H1 (cell line): ENCODE data around the gene MCL1. TPM values are rescaled to one million over a fixed set of nuclear protein-coding genes. Genes with fewer than 3 reads are reported as not detected.
"Not testable (repeated sequence)": the region's sequence is repeated elsewhere in the genome, so short reads cannot be mapped to it uniquely, and the experiment has no call there.

Experiments
- CTCF ChIA-PET: fragments of 300-600 bp; sonication (Branson Sonifier 250); formaldehyde crosslinking; loops from one replicate; lab custom pipeline; 2021; ENCODE audit not compliant: partially characterized antibody; lab: Charles Lee
- POLR2A ChIA-PET: fragments of 300-600 bp; sonication (Branson Sonifier 250); formaldehyde crosslinking; loops from one replicate; lab custom pipeline; 2021; ENCODE audit warnings: inconsistent platforms; ENCODE audit not compliant: partially characterized antibody; lab: Charles Lee
- DNase-seq, 2 experiments: peaks; one replicate each; pipeline versions ENCODE4 v3.0.0 to v3.0.0-alpha.2; 2010 to 2022; ENCODE audit warnings: low spot score in 2 of 2, low read depth in 1 of 2, mixed read lengths in 1 of 2
- FAIRE-seq: peaks from 2 replicates; lab custom pipeline; 2011; peaks lifted over from hg19 to GRCh38; lab: Jason Lieb, UNC
- H2AFZ ChIP-seq: 2 replicates; pipeline ENCODE4 v1.8.1; 2012; ENCODE audit warnings: low read length, inconsistent platforms
- H2AK5ac ChIP-seq: 2 replicates; pipeline ENCODE4 v1.6.1; 2013; ENCODE audit warnings: low read depth, low read length
- H2BK120ac ChIP-seq: replicated peaks from 2 replicates; pipeline ENCODE3; 2013; ENCODE audit warnings: low read depth, low read length, inconsistent platforms
- H2BK12ac ChIP-seq: 2 replicates; pipeline ENCODE4 v1.6.1; 2013; ENCODE audit warnings: low read depth, low read length
- H2BK15ac ChIP-seq: 2 replicates; pipeline ENCODE4 v1.6.1; 2013; ENCODE audit warnings: low read length
- H2BK20ac ChIP-seq: 2 replicates; pipeline ENCODE4 v1.6.1; 2013; ENCODE audit warnings: low read length
- H2BK5ac ChIP-seq: 2 replicates; pipeline ENCODE4 v1.6.1; 2013; ENCODE audit warnings: low read depth, low read length
- H3K14ac ChIP-seq: 2 replicates; pipeline ENCODE4 v1.6.1; 2013; ENCODE audit warnings: inconsistent platforms; ENCODE audit not compliant: insufficient read length
- H3K18ac ChIP-seq: 2 replicates; pipeline ENCODE4 v1.6.1; 2013; ENCODE audit warnings: low read length; ENCODE audit errors: extremely low read depth
- H3K23ac ChIP-seq: 2 replicates; pipeline ENCODE4 v1.6.1; 2013; ENCODE audit warnings: inconsistent platforms; ENCODE audit not compliant: insufficient read length
- H3K23me2 ChIP-seq: 2 replicates; pipeline ENCODE4 v1.6.1; 2013; ENCODE audit warnings: low read depth, low read length
- H3K27ac ChIP-seq: 2 replicates; pipeline ENCODE4 v1.6.1; 2011; ENCODE audit warnings: low read depth, low read length, inconsistent platforms
- H3K27me3 ChIP-seq, 4 experiments: replicated peaks in 1 of 4; 1 replicate in 1 of 4; 2 replicates in 3 of 4; pipeline versions ENCODE4 v1.6.1 to v1.8.1; 2011 to 2013; ENCODE audit warnings: low read length in 3 of 4, mild to moderate bottlenecking in 3 of 4, inconsistent platforms in 2 of 4, mixed read lengths in 2 of 4, moderate library complexity in 1 of 4; ENCODE audit not compliant: control insufficient read depth in 3 of 4, insufficient read depth in 3 of 4; ENCODE audit errors: extremely low read depth in 1 of 4
- H3K36me3 ChIP-seq, 4 experiments: 2 replicates each; pipeline versions ENCODE4 v1.6.1 to v1.8.1; 2011 to 2013; ENCODE audit warnings: mild to moderate bottlenecking in 4 of 4, low read length in 3 of 4, moderate library complexity in 2 of 4, control low read depth in 1 of 4, inconsistent platforms in 1 of 4; ENCODE audit not compliant: insufficient read depth in 4 of 4, control insufficient read depth in 2 of 4
- H3K4ac ChIP-seq: replicated peaks from 2 replicates; pipeline ENCODE3; 2013; ENCODE audit warnings: low read length, low read depth, mixed read lengths, inconsistent platforms; ENCODE audit not compliant: insufficient read length
- H3K4me1 ChIP-seq, 4 experiments: replicated peaks in 1 of 4; 1 replicate in 1 of 4; 2 replicates in 3 of 4; pipeline versions ENCODE4 v1.6.1 to v1.8.1; 2011 to 2013; ENCODE audit warnings: low read length in 3 of 4, inconsistent platforms in 2 of 4, mixed read lengths in 1 of 4; ENCODE audit not compliant: insufficient read depth in 4 of 4, control insufficient read depth in 3 of 4
- H3K4me2 ChIP-seq, 2 experiments: 2 replicates each; pipeline versions ENCODE4 v1.6.1 to v1.8.1; 2011 to 2013; ENCODE audit warnings: low read depth in 2 of 2, low read length in 2 of 2, control low read depth in 1 of 2, inconsistent platforms in 1 of 2, mild to moderate bottlenecking in 1 of 2; ENCODE audit not compliant: insufficient read depth in 1 of 2
- H3K4me3 ChIP-seq, 4 experiments: fragments of 200-600, 300-600 bp in 1 of 4; sonication (generic), shearing (Covaris generic), sonication (Bioruptor Twin) in 1 of 4; 2 replicates each; pipeline versions ENCODE4 v1.5.1 to v1.8.1; 2011 to 2016; ENCODE audit warnings: low read length in 4 of 4, low read depth in 3 of 4, control low read depth in 2 of 4, inconsistent platforms in 2 of 4, mild to moderate bottlenecking in 2 of 4, mixed read lengths in 1 of 4, moderate library complexity in 1 of 4; ENCODE audit not compliant: insufficient read depth in 2 of 4; ENCODE audit errors: extremely low read depth in 1 of 4
- H3K56ac ChIP-seq: replicated peaks from 2 replicates; pipeline ENCODE3; 2013; ENCODE audit warnings: low read depth, mild to moderate bottlenecking, mixed read lengths, low read length, inconsistent platforms; ENCODE audit not compliant: insufficient read length
- H3K79me1 ChIP-seq: 2 replicates; pipeline ENCODE4 v1.6.1; 2013; ENCODE audit warnings: low read depth, low read length, control low read depth
- H3K79me2 ChIP-seq, 2 experiments: 2 replicates each; pipeline versions ENCODE4 v1.6.1 to v1.8.1; 2012 to 2013; ENCODE audit warnings: low read length in 2 of 2, mild to moderate bottlenecking in 2 of 2, inconsistent platforms in 1 of 2; ENCODE audit not compliant: insufficient read depth in 2 of 2, control insufficient read depth in 1 of 2
- H3K9ac ChIP-seq, 4 experiments: replicated peaks in 1 of 4; 1 replicate in 1 of 4; 2 replicates in 3 of 4; pipeline versions ENCODE4 v1.6.1 to v1.8.1; 2011 to 2013; ENCODE audit warnings: low read depth in 3 of 4, low read length in 3 of 4, control low read depth in 2 of 4, mild to moderate bottlenecking in 2 of 4, moderate library complexity in 2 of 4, inconsistent platforms in 1 of 4; ENCODE audit errors: extremely low read depth in 1 of 4
- H3K9me3 ChIP-seq, 2 experiments: 2 replicates each; pipeline versions ENCODE4 v1.6.1 to v1.8.1; 2012 to 2013; ENCODE audit warnings: mild to moderate bottlenecking in 2 of 2, moderate library complexity in 2 of 2, control low read depth in 1 of 2, inconsistent platforms in 1 of 2, low read depth in 1 of 2, low read length in 1 of 2, mixed read lengths in 1 of 2; ENCODE audit not compliant: insufficient read depth in 2 of 2
- H4K20me1 ChIP-seq, 2 experiments: replicated peaks in 1 of 2; 2 replicates each; pipeline versions ENCODE3 to v1.8.1; 2011 to 2013; ENCODE audit warnings: inconsistent platforms in 2 of 2, low read length in 2 of 2, mild to moderate bottlenecking in 1 of 2; ENCODE audit not compliant: insufficient read depth in 2 of 2, control insufficient read depth in 1 of 2
- H4K5ac ChIP-seq: 2 replicates; pipeline ENCODE4 v1.6.1; 2013; ENCODE audit warnings: low read length, low read depth, mixed read lengths, inconsistent platforms; ENCODE audit not compliant: insufficient read length
- H4K8ac ChIP-seq: 2 replicates; pipeline ENCODE4 v1.8.0; 2013; ENCODE audit warnings: mild to moderate bottlenecking, moderate library complexity, low read length, inconsistent platforms; ENCODE audit not compliant: insufficient read depth; ENCODE audit errors: extremely low read depth
- H4K91ac ChIP-seq: replicated peaks from 2 replicates; pipeline ENCODE3; 2013; ENCODE audit warnings: low read length, mixed read lengths, inconsistent platforms; ENCODE audit not compliant: insufficient read length
- POLR2AphosphoS5 ChIP-seq: IDR thresholded peaks from 2 replicates; pipeline ENCODE4 v1.6.1; 2011; ENCODE audit warnings: low read depth, low read length
- WGBS, 2 experiments: shearing (Covaris generic) in 1 of 2; methylation state at CpG; one replicate each; pipeline versions ENCODE4 v1.1.6 to v1.1.7; 2013 to 2015; ENCODE audit warnings: low lambda C conversion rate in 2 of 2, mixed read lengths in 2 of 2, inconsistent platforms in 1 of 2, low coverage in 1 of 2, missing lambda C conversion rate in 1 of 2; ENCODE audit not compliant: insufficient replicate concordance in 2 of 2, insufficient coverage in 1 of 2, insufficient read length in 1 of 2; ENCODE audit errors: extremely low coverage in 1 of 2, missing lambda C conversion rate in 1 of 2; 5-methylcytosine and 5-hydroxymethylcytosine counted together
- polyA plus RNA-seq, 7 experiments: library from polyadenylated mRNA; depleted of rRNA in 3 of 7; stranded (reverse) in 5 of 7; unstranded in 2 of 7; fragments of >200 nt in 5 of 7; fragments of 200-250 nt in 2 of 7; gene quantifications; 1 replicate in 5 of 7; 2 replicates in 1 of 7; 4 replicates in 1 of 7; pipeline versions ENCODE4 v1.2.1 to v1.2.3, GENCODE V29; 2011 to 2013; ENCODE audit warnings: missing spikeins in 2 of 7, mixed read lengths in 2 of 7
- total RNA-seq: library from RNA; stranded (reverse); fragmentation: NEBNext Ultra II Directional; extraction: Animal tissue kit (Norgen Biotek cat#: 25700); gene quantifications from 2 replicates; pipeline ENCODE4 v1.2.1, GENCODE V29; 2021

MCL1 gene
- total and polyA plus RNA-seq, 2 of the 8 experiments (the other 6 are each of a cell fraction or from before 2014, with no cell fraction given): 61.1 to 218 TPM

DNA sequence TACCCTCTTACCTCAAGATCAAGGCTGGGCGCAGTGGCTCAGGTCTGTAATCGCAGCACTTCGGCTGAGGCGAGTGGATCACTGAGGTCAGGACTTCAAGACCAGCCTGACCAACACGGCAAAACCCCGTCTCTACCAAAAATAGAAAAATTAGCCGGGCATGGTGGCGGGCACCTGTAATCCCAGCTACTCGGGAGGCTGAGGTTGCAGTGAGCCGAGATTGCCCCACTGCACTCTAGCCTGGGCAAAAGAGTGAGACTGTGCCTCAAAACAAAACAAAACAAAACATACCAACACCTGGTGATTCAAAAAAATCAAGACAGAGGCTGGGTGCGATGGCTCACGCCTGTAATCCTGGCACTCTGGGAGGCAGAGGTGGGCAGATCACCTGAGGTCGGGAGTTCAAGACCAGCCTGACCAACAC lies 5.8 kb downstream of the MCL1 start:
- not testable (repeated sequence) for H3K14ac ChIP-seq, H4K8ac ChIP-seq, H3K9me3 ChIP-seq, DNase-seq, H2BK12ac ChIP-seq, FAIRE-seq, H2BK120ac ChIP-seq, H4K5ac ChIP-seq, H3K9ac ChIP-seq, H3K56ac ChIP-seq, H3K27me3 ChIP-seq, H3K4ac ChIP-seq, H3K23me2 ChIP-seq, H2BK5ac ChIP-seq, H3K23ac ChIP-seq, H3K18ac ChIP-seq, H2BK20ac ChIP-seq, H4K91ac ChIP-seq, H2BK15ac ChIP-seq, H2AFZ ChIP-seq, H3K79me1 ChIP-seq, H2AK5ac ChIP-seq, H3K27ac ChIP-seq
- 89% methylated on average over 13 of the region's 13 CpGs; no CpG with 5 or more reads in 1 of the 2 experiments for WGBS, 2 experiments
- H3K4me3 ChIP-seq: 0 out of 8 replicates have a peak overlapping the region, but pooled peaks of 1 of the 4 experiments have one; percentile 8
- TF ChIP-seq POLR2AphosphoS5: peak; percentile 55; the same call in 1 of the 2 replicates
- H3K36me3 ChIP-seq: peaks cover 27 to 70% (median 43%) of the 10 kb centered on the region in 4 experiments
- H4K20me1 ChIP-seq: peaks cover 27 to 34% of the 10 kb centered on the region in 2 experiments
- POLR2A ChIA-PET: interaction anchor here (1.0 to 43.7 kb wide), 7 partner anchors 8 to 400 kb away, joined by 3 to 1380 read pairs (median 4); partner anchors contain the start of genes ADAMTSL4 and ENSA
- peak overlapping the region in 1 of 2 experiments; percentile 17; a peak in 2 of 4 replicates for H3K4me2 ChIP-seq
- H3K4me1 ChIP-seq: peaks cover 12 to 28% (median 17%) of the 10 kb centered on the region in 4 experiments; a peak in 6 of 7 replicates
- CTCF ChIA-PET: interaction anchor here (1.1 to 4.2 kb wide), 3 partner anchors 11 to 20 kb away, joined by 3 to 34 read pairs (median 14); no protein-coding TSS in a partner anchor
- H3K79me2 ChIP-seq: peaks cover 37 to 84% of the 10 kb centered on the region in 2 experiments
